ENCODE measurements around the gene BRME1. TPM values are rescaled to one million over a fixed set of nuclear protein-coding genes. Genes with fewer than 3 reads are reported as not detected.
A peak's percentile ranks its signal among the peaks of the same experiment; 100 is the strongest.

Gene BRME1
- total RNA-seq, 1 donor from 2014 or later, result 18.6 TPM

DNA sequence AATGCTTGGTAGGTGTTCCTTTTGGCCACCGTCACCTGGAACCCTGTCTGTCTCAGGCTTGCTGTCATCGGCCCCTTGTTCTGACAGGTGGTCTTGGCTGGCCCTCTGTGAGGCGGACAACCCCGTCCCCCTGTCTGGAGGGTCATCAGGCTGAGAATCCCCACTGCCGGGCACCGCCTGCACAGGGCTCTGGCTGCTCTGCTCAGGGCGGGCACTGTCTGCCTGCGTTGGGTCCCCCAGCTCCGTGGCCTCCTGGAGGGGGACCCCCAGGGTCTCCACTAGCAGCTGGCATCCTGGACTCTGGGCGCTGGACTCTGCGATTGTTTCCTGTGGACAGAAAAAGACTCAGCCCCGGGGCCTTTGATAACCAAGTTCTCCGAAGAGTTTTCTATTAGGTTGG is 15.8 kb downstream of the BRME1 start:
- no peaks in the 10 kb centered on the region for H3K27me3 Mint-ChIP-seq
- intact Hi-C loops (cut with micrococcal nuclease), result no loop called here
- DNase-seq, result no peak
- no peaks in the 10 kb centered on the region for H3K9me3 Mint-ChIP-seq
- H3K36me3 Mint-ChIP-seq (ENCODE audit: low read depth), result peaks cover 5% of the 10 kb centered on the region
- no peak overlapping the region for H3K4me3 Mint-ChIP-seq
- no peak overlapping the region for H3K27ac Mint-ChIP-seq
- no peaks in the 10 kb centered on the region for H3K4me1 Mint-ChIP-seq

- intact Hi-C loops (cut with micrococcal nuclease), result loop anchor here (10.0 kb wide), 1 partner anchor 587 kb away; the partner anchor contains the start of gene PTGER1
- no peak overlapping the region for H3K4me3 Mint-ChIP-seq
- H3K27me3 Mint-ChIP-seq, result no peaks in the 10 kb centered on the region
These were observed 17.6 kb downstream of the BRME1 start for GRCh38 chr19:13888281-13888680.

DNA sequence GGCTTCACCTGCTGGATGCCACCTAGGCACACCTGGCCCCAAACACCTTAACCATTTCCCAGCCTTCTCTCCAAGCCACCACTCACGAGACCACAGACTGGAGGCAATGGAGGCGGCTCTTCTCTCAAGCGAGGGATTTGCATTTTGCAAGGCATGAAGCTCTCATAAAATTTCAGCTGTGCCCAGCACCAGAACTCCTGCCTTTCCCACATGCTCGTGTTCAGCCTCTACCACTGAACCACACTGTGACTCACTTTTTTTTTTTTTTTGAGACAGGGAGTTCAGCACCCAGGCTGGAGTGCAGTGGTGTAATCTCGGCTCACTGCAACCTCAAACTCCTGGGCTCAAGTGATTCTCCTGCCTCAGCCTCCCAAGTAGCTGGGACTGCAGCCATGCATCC is 18.4 kb downstream of the BRME1 start:
- Mint-ChIP-seq H3K27ac (no peak overlapping the region), H3K9me3 (no peaks in the 10 kb centered on the region), H3K4me1 (peaks cover 9% of the 10 kb centered on the region), H3K4me3 (no peak overlapping the region), H3K36me3 (ENCODE audit: low read depth) (no peaks in the 10 kb centered on the region), H3K27me3 (no peaks in the 10 kb centered on the region)
- no peak for DNase-seq
- intact Hi-C loops (cut with micrococcal nuclease), result loop anchor here (10.0 kb wide), 1 partner anchor 587 kb away; the partner anchor contains the start of gene PTGER1

More at GRCh38 chr19:13888281-13888680, 17.6 kb downstream of the BRME1 start:
- peaks cover 7% of the 10 kb centered on the region for H3K4me1 Mint-ChIP-seq
- H3K36me3 Mint-ChIP-seq (ENCODE audit: low read depth), result peaks cover 5% of the 10 kb centered on the region
- H3K27ac Mint-ChIP-seq, result no peak overlapping the region
- DNase-seq, result no peak
- no peaks in the 10 kb centered on the region for H3K9me3 Mint-ChIP-seq

- Mint-ChIP-seq H3K36me3 (ENCODE audit: low read depth) (no peaks in the 10 kb centered on the region), H3K27me3 (no peaks in the 10 kb centered on the region), H3K27ac (no peak overlapping the region), H3K9me3 (no peaks in the 10 kb centered on the region), H3K4me3 (no peak overlapping the region), H3K4me1 (peaks cover 14% of the 10 kb centered on the region)
- intact Hi-C loops (cut with micrococcal nuclease), result loop anchor here (10.0 kb wide), 1 partner anchor 588 kb away; the partner anchor contains the start of gene PTGER1
- DNase-seq, result peak; percentile 68
These were observed 18.9 kb downstream of the BRME1 start for GRCh38 chr19:13887018-13887436.

DNA sequence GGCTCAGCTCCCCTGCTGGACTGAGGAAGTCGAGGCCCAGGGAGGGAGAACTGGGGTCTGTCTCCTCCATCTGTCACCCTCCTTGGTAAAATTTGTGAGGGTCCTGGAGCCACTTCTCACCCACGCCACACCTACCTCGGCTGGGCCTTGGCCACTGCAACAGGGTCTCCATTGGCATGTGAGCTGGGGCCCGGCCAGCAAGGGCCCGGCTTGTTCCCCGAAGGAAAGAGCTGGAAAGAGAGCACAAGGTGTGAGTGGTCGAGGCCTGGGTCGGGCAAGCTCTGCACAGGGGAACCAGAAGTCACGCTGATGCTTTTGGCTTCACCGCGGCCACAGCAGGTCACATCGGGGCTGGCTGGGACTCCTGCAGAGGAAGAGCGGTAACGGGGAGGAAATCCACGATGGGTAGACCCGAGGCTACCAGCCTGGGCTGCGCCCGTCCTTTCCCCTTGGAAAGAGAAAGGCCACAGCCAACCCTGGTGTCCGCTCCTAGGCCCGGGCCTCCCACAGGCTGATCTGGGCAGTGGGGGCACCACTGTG is 20.0 kb downstream of the BRME1 start:
- Mint-ChIP-seq H3K27me3 (no peaks in the 10 kb centered on the region), H3K9me3 (no peaks in the 10 kb centered on the region), H3K36me3 (ENCODE audit: low read depth) (no peaks in the 10 kb centered on the region), H3K4me3 (no peak overlapping the region), H3K4me1 (peaks cover 25% of the 10 kb centered on the region), H3K27ac (no peak overlapping the region)
- no peak for DNase-seq
- intact Hi-C loops (cut with micrococcal nuclease), result loop anchor here (10.0 kb wide), 1 partner anchor 589 kb away; the partner anchor contains the start of gene PTGER1

- Mint-ChIP-seq H3K36me3 (ENCODE audit: low read depth) (no peaks in the 10 kb centered on the region), H3K9me3 (no peaks in the 10 kb centered on the region), H3K4me1 (peaks cover 32% of the 10 kb centered on the region), H3K27ac (no peak overlapping the region), H3K27me3 (no peaks in the 10 kb centered on the region), H3K4me3 (no peak overlapping the region)
- intact Hi-C loops (cut with micrococcal nuclease), result loop anchor here (5.0 to 10.0 kb wide), 2 partner anchors 172 to 590 kb away; partner anchors contain the start of gene PTGER1
- no peak for DNase-seq
These were observed 21.0 kb downstream of the BRME1 start for GRCh38 chr19:13884726-13885591.

- Mint-ChIP-seq H3K4me3 (no peak overlapping the region), H3K9me3 (no peaks in the 10 kb centered on the region), H3K4me1 (peaks cover 34% of the 10 kb centered on the region), H3K27ac (peak overlapping the region; percentile 9), H3K27me3 (no peaks in the 10 kb centered on the region), H3K36me3 (ENCODE audit: low read depth) (no peaks in the 10 kb centered on the region)
- no peak for DNase-seq
- intact Hi-C loops (cut with micrococcal nuclease), result loop anchor here (5.0 to 10.0 kb wide), 2 partner anchors 174 to 591 kb away; partner anchors contain the start of gene PTGER1
These were observed 22.3 kb downstream of the BRME1 start for GRCh38 chr19:13883516-13884064.

- intact Hi-C loops (cut with micrococcal nuclease), result loop anchor here (5.0 to 10.0 kb wide), 2 partner anchors 174 to 592 kb away; partner anchors contain the start of gene PTGER1
- no peaks in the 10 kb centered on the region for H3K36me3 Mint-ChIP-seq (ENCODE audit: low read depth)
- H3K4me3 Mint-ChIP-seq, result no peak overlapping the region
- no peaks in the 10 kb centered on the region for H3K9me3 Mint-ChIP-seq
- H3K27ac Mint-ChIP-seq, result peak overlapping the region; percentile 34
- peaks cover 34% of the 10 kb centered on the region for H3K4me1 Mint-ChIP-seq
- DNase-seq, result no peak
- no peaks in the 10 kb centered on the region for H3K27me3 Mint-ChIP-seq
These were observed 23.1 kb downstream of the BRME1 start for GRCh38 chr19:13882836-13883235.

GRCh38 chr19:13882419-13882795 is 23.5 kb downstream of the BRME1 start:
- no peaks in the 10 kb centered on the region for H3K27me3 Mint-ChIP-seq
- peak overlapping the region; percentile 89 for H3K27ac Mint-ChIP-seq
- no peaks in the 10 kb centered on the region for H3K36me3 Mint-ChIP-seq (ENCODE audit: low read depth)
- DNase-seq, result no peak
- peaks cover 34% of the 10 kb centered on the region for H3K4me1 Mint-ChIP-seq
- peak overlapping the region; percentile 70 for H3K4me3 Mint-ChIP-seq
- intact Hi-C loops (cut with micrococcal nuclease), result loop anchor here (5.0 to 10.0 kb wide), 2 partner anchors 175 to 592 kb away; partner anchors contain the start of gene PTGER1
- H3K9me3 Mint-ChIP-seq, result no peaks in the 10 kb centered on the region

DNA sequence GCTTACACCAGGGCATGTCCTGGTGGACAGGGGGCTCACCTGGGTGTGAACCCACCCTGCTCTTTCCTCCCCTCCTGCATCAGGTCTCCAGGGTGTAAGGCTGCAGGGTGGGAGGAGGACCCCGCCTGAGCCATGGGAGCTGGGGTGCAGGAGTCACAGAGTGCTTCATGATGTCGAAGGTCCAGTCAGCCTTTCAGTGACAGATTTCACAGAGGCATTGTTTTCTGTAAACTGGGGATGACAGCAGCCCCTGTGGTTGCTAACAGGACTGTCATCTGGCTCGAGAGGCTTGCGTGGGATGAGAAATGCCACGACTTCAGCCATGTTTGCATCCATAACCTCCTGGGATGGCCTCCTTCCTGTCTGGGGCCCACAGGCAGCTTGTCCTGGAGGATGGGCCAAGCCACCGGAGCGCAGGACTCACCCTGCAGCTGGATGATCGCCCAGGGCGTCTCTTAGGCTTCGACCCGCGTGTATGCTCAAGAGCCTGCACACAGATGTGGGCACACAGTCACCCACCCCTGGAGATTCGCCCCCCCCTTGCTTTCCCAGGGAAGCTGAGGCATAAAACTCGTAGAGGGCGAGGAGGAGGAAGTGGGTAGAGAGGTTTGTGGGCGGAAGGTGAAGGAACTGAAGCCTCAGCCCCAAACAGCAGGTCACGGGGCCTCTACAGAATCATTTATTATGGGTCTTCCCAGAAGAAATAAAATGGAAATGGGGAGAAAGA is 24.1 kb downstream of the BRME1 start:
- H3K27me3 Mint-ChIP-seq, result no peaks in the 10 kb centered on the region
- H3K9me3 Mint-ChIP-seq, result no peaks in the 10 kb centered on the region
- peak; percentile 82 for DNase-seq
- H3K4me1 Mint-ChIP-seq, result peaks cover 34% of the 10 kb centered on the region
- H3K36me3 Mint-ChIP-seq (ENCODE audit: low read depth), result no peaks in the 10 kb centered on the region
- peak overlapping the region; percentile 70 for H3K4me3 Mint-ChIP-seq
- intact Hi-C loops (cut with micrococcal nuclease), result loop anchor here (2.0 to 10.0 kb wide), 4 partner anchors 25 to 593 kb away; partner anchors contain the start of genes ASF1B, BRME1, CC2D1A and PTGER1
- H3K27ac Mint-ChIP-seq, result peak overlapping the region; percentile 89

DNA sequence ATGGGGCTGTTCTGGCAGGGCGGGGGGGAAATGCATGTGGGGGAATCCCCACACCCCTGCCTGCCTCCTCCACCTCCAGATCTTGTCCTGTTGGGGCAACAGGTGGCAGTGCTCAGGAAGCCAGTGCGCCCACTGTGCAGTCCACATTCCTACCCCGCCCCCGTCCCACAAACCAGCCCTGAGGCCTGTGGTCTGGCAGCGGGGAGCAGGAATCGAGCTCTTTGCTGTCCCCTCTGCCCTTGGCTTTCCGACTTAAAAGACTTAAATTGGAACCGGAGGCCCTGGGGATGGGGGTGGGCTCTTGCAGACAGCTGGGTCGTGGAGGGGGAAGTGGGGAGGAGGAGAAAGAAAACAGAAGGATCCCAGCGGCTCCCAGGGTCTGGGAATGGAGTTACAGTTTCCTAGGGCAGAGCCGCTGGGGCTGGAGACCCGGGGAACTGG is 24.6 kb downstream of the BRME1 start:
- Mint-ChIP-seq H3K27me3 (no peaks in the 10 kb centered on the region), H3K4me3 (peak overlapping the region; percentile 70), H3K36me3 (ENCODE audit: low read depth) (no peaks in the 10 kb centered on the region), H3K4me1 (peaks cover 34% of the 10 kb centered on the region), H3K27ac (peak overlapping the region; percentile 89), H3K9me3 (no peaks in the 10 kb centered on the region)
- intact Hi-C loops (cut with micrococcal nuclease), result loop anchor here (2.0 to 10.0 kb wide), 4 partner anchors 26 to 594 kb away; partner anchors contain the start of genes ASF1B, BRME1, CC2D1A and PTGER1
- peak; percentile 77 for DNase-seq

DNA sequence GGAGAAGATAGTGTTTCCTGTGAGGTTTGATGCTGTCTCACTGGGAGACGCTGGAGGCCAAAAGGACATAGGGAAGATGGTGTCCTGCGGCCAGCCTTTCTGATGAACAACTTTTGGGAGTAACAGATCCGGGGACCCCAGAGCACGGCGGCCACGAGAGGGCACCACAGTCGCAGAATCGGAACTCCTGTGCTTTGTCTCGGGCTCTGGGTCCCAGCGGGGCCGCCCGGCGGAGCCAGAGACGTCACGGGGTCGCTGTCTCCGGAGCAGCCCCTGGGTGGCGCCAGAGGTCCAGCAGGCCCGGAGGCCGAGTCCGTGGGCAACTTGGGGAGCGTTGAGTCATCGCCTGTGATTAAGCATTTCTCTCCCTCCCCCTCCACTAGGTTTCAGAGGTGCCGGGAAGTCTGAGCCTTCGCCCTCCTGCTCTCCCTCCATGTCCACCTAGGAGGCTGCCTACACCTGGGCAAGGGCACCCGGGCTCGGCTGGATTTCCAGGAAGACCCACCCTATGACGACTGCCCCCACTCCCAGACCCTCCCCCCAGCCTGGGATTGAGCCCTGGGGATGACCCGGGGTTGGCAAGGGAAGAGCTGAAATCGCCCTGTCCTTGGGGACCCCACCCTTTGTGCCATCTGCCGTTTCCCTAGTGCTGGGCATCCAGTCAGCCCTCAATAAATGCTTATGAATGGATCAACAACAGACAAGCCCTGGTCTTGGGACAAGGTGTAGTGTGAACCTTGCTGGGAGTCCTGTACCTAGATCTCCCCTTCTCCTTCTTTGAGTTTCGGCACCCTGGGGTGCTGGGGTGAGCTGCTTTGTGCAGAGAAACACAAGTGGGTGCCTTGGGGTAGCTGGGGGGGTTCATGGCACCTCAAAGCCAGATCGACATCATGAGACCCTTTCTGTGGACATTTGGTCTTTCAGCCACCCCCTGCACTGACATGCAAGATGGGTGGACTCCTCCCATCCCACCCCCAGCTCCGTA is 25.6 kb downstream of the BRME1 start:
- Mint-ChIP-seq H3K4me3 (peak overlapping the region; percentile 70), H3K9me3 (no peaks in the 10 kb centered on the region), H3K36me3 (ENCODE audit: low read depth) (no peaks in the 10 kb centered on the region), H3K27me3 (no peaks in the 10 kb centered on the region), H3K4me1 (peaks cover 34% of the 10 kb centered on the region), H3K27ac (peak overlapping the region; percentile 89)
- intact Hi-C loops (cut with micrococcal nuclease), result loop anchor here (1.0 to 10.0 kb wide), 9 partner anchors 26 to 594 kb away; partner anchors contain the start of genes ASF1B, BRME1, CC2D1A and DCAF15
- DNase-seq, result peak; percentile 100
